B cell (primary cell): Measurements from ENCODE around the gene VILL. TPM values are rescaled to one million over a fixed set of nuclear protein-coding genes. Genes with fewer than 3 reads are reported as not detected.

ENCODE experiments used
- ATAC-seq: fragments of 200-7000 bp; cut with Tn5 transposase; one replicate; pipeline ENCODE4 v1.10.0; 2021; ENCODE audit warnings: low read depth, mild to moderate bottlenecking, moderate number of reproducible peaks, moderate library complexity
- CTCF ChIA-PET: fragments of 350-600 bp; sonication (Branson Sonifier 250); formaldehyde crosslinking; loops from one replicate; lab custom pipeline; 2021; ENCODE audit warnings: antibody characterized with exemption, inconsistent platforms; lab: Charles Lee
- POLR2A ChIA-PET: fragments of 350-600 bp; sonication (Branson Sonifier 250); formaldehyde crosslinking; loops from one replicate; lab custom pipeline; 2021; ENCODE audit warnings: antibody characterized with exemption; lab: Charles Lee
- DNase-seq: peaks from one replicate; pipeline ENCODE4 v3.0.0; 2013
- H2AFZ ChIP-seq: 2 replicates; pipeline ENCODE4 v1.6.1; 2012; ENCODE audit warnings: mild to moderate bottlenecking, low read depth, low read length; ENCODE audit not compliant: insufficient read depth, poor library complexity, severe bottlenecking
- H3K27ac ChIP-seq, 2 donors: 1 replicate in 1 of 2; 2 replicates in 1 of 2; pipeline ENCODE4 v1.5.1; 2012 to 2013; ENCODE audit warnings: low read length in 2 of 2, mild to moderate bottlenecking in 2 of 2, moderate library complexity in 1 of 2
- H3K27me3 ChIP-seq, 4 experiments: fragments of 200-600 bp in 1 of 4; sonication (generic) in 1 of 4; replicated peaks in 1 of 4; 1 replicate in 2 of 4; 2 replicates in 2 of 4; pipeline versions ENCODE4 v1.6.1 to v1.7.0; 2013 to 2016; ENCODE audit warnings: low read length in 3 of 4, mild to moderate bottlenecking in 2 of 4, mixed read lengths in 1 of 4, moderate library complexity in 1 of 4; ENCODE audit not compliant: insufficient read depth in 4 of 4, control insufficient read depth in 3 of 4; ENCODE audit errors: control extremely low read depth in 1 of 4
- H3K36me3 ChIP-seq, 2 experiments: replicated peaks in 1 of 2; 1 replicate in 1 of 2; 2 replicates in 1 of 2; pipeline versions ENCODE4 v1.6.1 to v1.7.1; 2013; ENCODE audit warnings: low read length in 1 of 2; ENCODE audit not compliant: insufficient read depth in 2 of 2, control insufficient read depth in 1 of 2; ENCODE audit errors: control extremely low read depth in 1 of 2, extremely low read depth in 1 of 2
- H3K4me1 ChIP-seq, 2 donors: fragments of 200-600 bp in 1 of 2; sonication (generic) in 1 of 2; 1 replicate in 1 of 2; 2 replicates in 1 of 2; pipeline versions ENCODE4 v1.5.1 to v1.6.1; 2013 to 2017; ENCODE audit warnings: low read length in 2 of 2; ENCODE audit not compliant: control insufficient read depth in 2 of 2, insufficient read depth in 2 of 2
- H3K4me2 ChIP-seq: replicated peaks from 2 replicates; pipeline ENCODE3; 2012; ENCODE audit warnings: mild to moderate bottlenecking, low read depth, low read length; ENCODE audit not compliant: poor library complexity, severe bottlenecking
- H3K4me3 ChIP-seq, 5 experiments: fragments of 200-600 bp in 1 of 5; sonication (generic) in 1 of 5; 1 replicate in 3 of 5; 2 replicates in 2 of 5; pipeline versions ENCODE4 v1.5.1 to v1.7.0; 2011 to 2016; ENCODE audit warnings: low read length in 4 of 5, mild to moderate bottlenecking in 4 of 5, low read depth in 2 of 5, control low read depth in 1 of 5, moderate library complexity in 1 of 5; ENCODE audit not compliant: insufficient read depth in 1 of 5; ENCODE audit errors: control extremely low read depth in 1 of 5, extremely low read depth in 1 of 5
- H3K79me2 ChIP-seq: fragments of 200-600 bp; sonication (generic); one replicate; pipeline ENCODE4 v1.6.0; 2016; ENCODE audit warnings: low read length; ENCODE audit not compliant: control insufficient read depth, insufficient read depth
- H3K9ac ChIP-seq: fragments of 200-600 bp; sonication (generic); 2 replicates; pipeline ENCODE4 v1.6.1; 2017; ENCODE audit warnings: mild to moderate bottlenecking, low read length, moderate library complexity
- H3K9me3 ChIP-seq, 3 donors: one replicate each; pipeline versions ENCODE4 v1.6.1 to v1.7.1; 2013; ENCODE audit warnings: low read length in 2 of 3; ENCODE audit not compliant: control insufficient read depth in 2 of 3, insufficient read depth in 1 of 3; ENCODE audit errors: control extremely low read depth in 1 of 3
- H4K20me1 ChIP-seq: 2 replicates; pipeline ENCODE4 v1.6.0; 2012; ENCODE audit warnings: mild to moderate bottlenecking, low read length; ENCODE audit not compliant: insufficient read depth, control insufficient read depth, poor library complexity, severe bottlenecking
- H3K27ac Mint-ChIP-seq: one replicate; pipeline ENCODE4 v1.8.0; 2021; ENCODE audit warnings: mixed read lengths
- H3K27me3 Mint-ChIP-seq: one replicate; pipeline ENCODE4 v1.8.0; 2021; ENCODE audit warnings: mixed read lengths
- H3K4me1 Mint-ChIP-seq: one replicate; pipeline ENCODE4 v1.8.0; 2021; ENCODE audit warnings: mixed read lengths
- H3K4me3 Mint-ChIP-seq: one replicate; pipeline ENCODE4 v1.8.0; 2021; ENCODE audit warnings: mixed read lengths
- H3K9me3 Mint-ChIP-seq: one replicate; pipeline ENCODE4 v1.8.0; 2022; ENCODE audit warnings: mixed read lengths; ENCODE audit not compliant: insufficient read depth
- CTCF ChIP-seq: fragments of 200-600 bp; IDR thresholded peaks from one replicate; pipeline ENCODE4 v1.8.0; 2022; ENCODE audit warnings: antibody characterized with exemption, mild to moderate bottlenecking
- EZH2 ChIP-seq: IDR thresholded peaks from 2 replicates; pipeline ENCODE4 v1.6.1; 2012; ENCODE audit warnings: borderline replicate concordance, low read depth, mild to moderate bottlenecking, moderate library complexity, low read length; ENCODE audit not compliant: insufficient read depth, poor library complexity, severe bottlenecking
- WGBS: methylation state at CpG from one replicate; pipeline ENCODE4 v1.1.5; 2013; ENCODE audit warnings: missing lambda C conversion rate; ENCODE audit not compliant: insufficient coverage; 5-methylcytosine and 5-hydroxymethylcytosine counted together
- intact Hi-C: fragments of 100-400 bp; cut with micrococcal nuclease; formaldehyde crosslinking; loops from one replicate; pipeline ENCODE4 v1.10.0; 2022
- polyA plus RNA-seq: library from polyadenylated mRNA; depleted of rRNA; stranded (reverse); fragments of >200 nt; gene quantifications from 2 replicates; pipeline ENCODE4 v1.2.3, GENCODE V29; 2012
- total RNA-seq, 2 donors: library from RNA; stranded (reverse); fragments of 120-200 nt in 1 of 2; gene quantifications; 1 replicate in 1 of 2; 2 replicates in 1 of 2; pipeline versions ENCODE4 v1.2.3 to v1.2.4, GENCODE V29; 2013 to 2022

The VILL gene
- total and polyA plus RNA-seq, 2 donors (not counting 1 experiment from before 2014, with no cell fraction given): 35.2 to 46.4 TPM

DNA sequence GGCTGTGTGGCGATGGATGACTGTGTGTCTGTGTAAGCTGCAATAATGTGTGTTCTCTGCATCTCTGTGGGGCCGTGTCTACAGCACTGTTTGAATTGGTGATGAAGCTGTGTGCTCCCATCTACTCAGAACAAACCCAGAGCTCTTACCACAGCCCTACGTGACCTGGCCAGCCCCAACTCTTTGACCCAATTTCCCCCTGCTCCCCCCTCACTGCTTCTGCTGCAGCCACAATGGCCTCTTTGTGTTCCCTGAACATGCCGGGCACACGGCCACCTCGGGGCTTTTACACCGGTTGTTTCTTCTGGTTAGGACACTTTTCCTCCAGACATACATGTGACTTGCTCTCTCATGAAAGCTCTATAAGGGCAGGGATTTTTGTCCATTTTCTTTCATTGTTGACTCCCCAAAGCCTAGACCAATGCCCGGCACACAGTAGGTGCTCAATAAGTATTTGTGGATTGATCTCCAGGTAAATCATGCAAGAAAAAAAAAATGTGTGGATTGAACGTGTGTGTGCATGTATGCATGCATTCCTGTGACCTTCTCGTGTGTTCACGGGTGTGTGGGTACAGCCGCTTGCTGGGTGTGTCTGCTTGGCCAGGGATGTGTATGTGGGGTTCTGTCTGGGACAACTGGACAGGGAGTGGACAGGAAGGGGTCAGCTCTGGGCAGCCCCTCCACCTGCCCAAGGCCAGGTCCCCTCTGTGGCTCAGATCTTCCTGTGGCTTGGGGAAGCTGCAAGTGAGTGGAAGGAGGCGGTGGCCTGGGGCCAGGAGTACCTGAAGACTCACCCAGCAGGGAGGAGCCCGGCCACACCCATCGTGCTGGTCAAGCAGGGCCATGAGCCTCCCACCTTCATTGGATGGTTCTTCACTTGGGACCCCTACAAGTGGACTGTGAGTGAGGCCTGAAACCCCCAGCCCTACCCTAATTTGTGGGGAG lies 14.8 kb downstream of the VILL start:
- no peaks in the 10 kb centered on the region for H3K9me3 Mint-ChIP-seq
- DNase-seq (no peak), ATAC-seq (no peak)
- Histone ChIP-seq H4K20me1 (no peaks in the 10 kb centered on the region), H3K9ac (no peak overlapping the region), H3K4me1 (no peaks in the 10 kb centered on the region), H3K4me3 (no peak overlapping the region), H3K4me2 (no peak overlapping the region), H3K9me3 (no peaks in the 10 kb centered on the region), H2AFZ (no peak overlapping the region), H3K27me3 (no peaks in the 10 kb centered on the region), H3K79me2 (no peaks in the 10 kb centered on the region), H3K36me3 (peaks cover 0 to 28% of the 10 kb centered on the region in 2 experiments), H3K27ac (no peak overlapping the region)
- WGBS: 99% methylated on average over 10 of the region's 15 CpGs
- ChIA-PET CTCF (interaction anchor here (0.7 to 3.3 kb wide), 6 partner anchors 26 to 475 kb away, joined by 3 to 16 read pairs (median 4); partner anchors contain the start of gene DLEC1), POLR2A (interaction anchor here (0.5 kb wide), 1 partner anchor 164 kb away, joined by 3 read pairs; no protein-coding TSS in a partner anchor)
- no peaks in the 10 kb centered on the region for H3K27me3 Mint-ChIP-seq
- H3K4me1 Mint-ChIP-seq: peaks cover 11% of the 10 kb centered on the region
- intact Hi-C loops: no loop called here
- peak overlapping the region; percentile 46 for H3K27ac Mint-ChIP-seq
- TF ChIP-seq CTCF (no peak), EZH2 (no peak)
- no peak overlapping the region for H3K4me3 Mint-ChIP-seq

DNA sequence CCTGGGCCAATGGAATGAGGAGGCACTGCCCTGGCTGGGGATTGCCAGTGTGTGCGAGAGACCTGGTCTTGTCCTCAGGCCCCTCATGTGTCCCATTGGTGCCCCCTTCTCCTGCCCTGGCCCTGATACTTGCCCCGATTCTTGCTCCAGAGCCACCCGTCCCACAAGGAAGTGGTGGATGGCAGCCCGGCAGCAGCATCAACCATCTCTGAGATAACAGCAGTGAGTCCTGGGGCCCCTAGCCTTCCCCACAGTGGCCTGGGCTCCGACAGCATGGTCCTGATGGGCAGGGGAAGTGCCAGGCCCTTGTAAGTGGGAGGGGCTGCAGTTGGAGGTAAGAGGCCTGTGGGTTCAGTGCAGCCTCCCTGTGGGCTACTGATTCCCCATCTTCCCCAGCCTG lies 15.4 kb downstream of the VILL start:
- 98% methylated on average over 4 of the region's 5 CpGs for WGBS
- Histone ChIP-seq H2AFZ (no peak overlapping the region), H3K27ac (no peak overlapping the region), H4K20me1 (no peaks in the 10 kb centered on the region), H3K9ac (no peak overlapping the region), H3K9me3 (no peaks in the 10 kb centered on the region), H3K79me2 (no peaks in the 10 kb centered on the region), H3K36me3 (peaks cover 0 to 24% of the 10 kb centered on the region in 2 experiments), H3K4me1 (no peaks in the 10 kb centered on the region), H3K4me2 (no peak overlapping the region), H3K4me3 (no peak overlapping the region), H3K27me3 (no peaks in the 10 kb centered on the region)
- no peak overlapping the region for H3K4me3 Mint-ChIP-seq
- H3K4me1 Mint-ChIP-seq: peaks cover 11% of the 10 kb centered on the region
- no peak for TF ChIP-seq EZH2
- no peak for TF ChIP-seq CTCF
- ChIA-PET POLR2A (no interaction called here), CTCF (interaction anchor here (1.1 to 3.3 kb wide), 5 partner anchors 9 to 34 kb away, joined by 3 to 16 read pairs (median 4); partner anchors contain the start of gene DLEC1)
- no peaks in the 10 kb centered on the region for H3K27me3 Mint-ChIP-seq
- intact Hi-C loops: no loop called here
- no peak overlapping the region for H3K27ac Mint-ChIP-seq
- DNase-seq (no peak), ATAC-seq (no peak)
- H3K9me3 Mint-ChIP-seq: no peaks in the 10 kb centered on the region
